SKM-1 (cell line): ENCODE data around the gene ZDHHC14.
A peak's percentile ranks its signal among the peaks of the same experiment; 100 is the strongest.
"Not testable (repeated sequence)": the region's sequence is repeated elsewhere in the genome, so short reads cannot be mapped to it uniquely, and the experiment has no call there.

ENCODE experiments used
- DNase-seq: peaks from one replicate; lab custom pipeline; 2025; ENCODE audit not compliant: unreplicated experiment; lab: John Stamatoyannopoulos, UW

Gene ZDHHC14

DNA sequence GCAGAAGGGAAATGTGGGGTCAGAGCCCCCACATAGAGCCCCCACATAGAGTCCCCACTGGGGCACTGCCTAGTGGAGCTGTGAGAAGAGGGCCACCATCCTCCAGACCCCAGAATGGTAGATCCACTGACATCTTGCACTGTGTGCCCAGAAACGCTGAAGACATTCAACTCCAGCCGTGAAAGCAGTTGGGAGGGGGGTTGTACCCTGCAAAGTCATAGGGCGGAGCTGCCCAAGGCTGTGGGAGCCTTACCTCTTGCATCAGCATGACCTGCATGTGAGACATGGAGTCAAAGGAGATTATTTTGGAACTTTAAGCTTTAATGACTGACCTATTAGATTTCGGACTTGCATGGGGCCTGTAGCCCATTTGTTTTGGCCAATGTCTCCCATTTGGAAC lies 209.7 kb downstream of the ZDHHC14 start:
- not testable (repeated sequence) for DNase-seq

GRCh38 chr6:157592541-157592940 lies 211.6 kb downstream of the ZDHHC14 start:
- no peak for DNase-seq

DNA sequence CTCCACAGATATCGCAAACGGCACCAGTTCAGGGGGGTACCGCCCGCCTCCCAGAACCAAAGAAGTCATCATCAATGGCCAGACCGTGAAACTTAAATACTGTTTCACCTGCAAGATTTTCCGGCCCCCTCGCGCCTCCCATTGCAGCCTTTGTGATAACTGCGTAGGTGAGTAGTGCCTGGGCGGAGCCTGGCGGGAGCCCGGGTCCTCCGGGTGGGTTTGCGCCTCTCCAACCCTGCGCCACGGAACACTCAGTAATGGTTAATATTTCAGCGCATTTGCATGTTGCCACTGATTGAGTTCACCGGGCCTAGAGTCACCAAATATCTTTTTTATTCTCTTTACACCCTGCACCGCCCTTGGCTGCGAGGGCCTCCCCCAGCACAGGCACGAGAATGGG lies 212.0 kb downstream of the ZDHHC14 start:
- DNase-seq = no peak

DNA sequence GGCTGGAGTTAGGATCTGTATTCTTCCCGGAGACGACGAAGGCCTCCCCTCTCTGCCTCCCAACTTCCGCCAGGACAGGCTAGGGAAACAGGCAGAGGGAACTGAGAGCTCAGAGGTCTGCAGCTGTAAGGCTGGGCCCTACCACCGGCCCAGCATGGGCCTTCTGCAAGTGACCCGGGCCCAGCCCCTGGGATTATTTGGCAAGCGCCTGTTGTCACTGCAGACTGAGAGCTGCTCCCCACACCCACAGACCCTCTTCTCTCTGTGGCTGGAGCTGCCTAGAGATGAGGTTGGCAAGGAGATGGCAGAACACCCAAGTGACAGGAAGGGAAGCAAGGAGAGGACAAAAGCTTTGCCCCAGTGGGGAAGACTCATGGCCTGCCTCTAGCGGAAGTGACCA lies 212.6 kb downstream of the ZDHHC14 start:
- no peak for DNase-seq

GRCh38 chr6:157594292-157594691 lies 213.3 kb downstream of the ZDHHC14 start:
- no peak for DNase-seq

GRCh38 chr6:157595768-157596167 lies 214.8 kb downstream of the ZDHHC14 start:
- DNase-seq = no peak

- DNase-seq = no peak
Measured at GRCh38 chr6:157596461-157596860, 215.5 kb downstream of the ZDHHC14 start.

- no peak for DNase-seq
Measured at GRCh38 chr6:157596886-157597285, 215.9 kb downstream of the ZDHHC14 start.

DNA sequence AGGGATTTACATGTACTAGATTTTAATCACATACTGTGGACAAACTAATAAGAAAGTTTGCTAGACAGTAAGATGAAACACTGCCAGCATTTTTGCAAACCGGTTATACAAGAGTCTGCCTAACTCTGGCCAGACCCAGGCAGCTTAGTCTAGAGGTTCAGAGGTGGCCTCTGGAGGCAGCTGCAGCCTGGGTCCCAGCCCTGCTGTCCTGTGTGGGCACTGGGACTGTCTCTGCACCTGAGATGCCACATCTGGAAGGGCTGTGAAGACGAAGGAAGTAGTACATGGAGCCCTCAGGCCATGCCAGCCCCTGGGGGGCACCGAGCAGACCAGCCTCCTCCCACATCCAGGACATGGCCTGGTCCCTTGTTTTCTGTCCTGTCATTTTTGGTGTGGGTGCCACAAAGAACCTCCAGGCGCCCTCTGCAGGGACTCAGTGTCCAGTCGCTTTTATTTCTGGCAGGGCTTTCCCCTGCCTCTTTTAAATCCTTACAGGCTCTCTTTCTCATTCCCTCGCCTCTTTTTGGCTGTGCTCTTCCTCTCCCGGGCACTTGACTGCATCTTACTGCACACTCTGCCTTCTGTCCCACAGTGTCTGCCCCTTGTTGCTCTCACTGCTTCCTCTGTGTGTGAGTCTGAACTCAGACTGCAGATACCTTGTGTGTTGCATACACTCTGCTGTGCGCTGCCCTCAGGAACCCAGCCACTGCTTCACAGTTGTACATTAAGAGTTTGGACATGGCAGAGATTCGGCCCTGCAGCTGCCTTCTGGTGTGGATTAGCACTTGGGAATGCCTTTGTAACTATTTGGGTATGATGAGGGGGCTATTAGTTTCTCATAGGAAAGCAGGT lies 216.7 kb downstream of the ZDHHC14 start:
- DNase-seq = peak; percentile 18

DNA sequence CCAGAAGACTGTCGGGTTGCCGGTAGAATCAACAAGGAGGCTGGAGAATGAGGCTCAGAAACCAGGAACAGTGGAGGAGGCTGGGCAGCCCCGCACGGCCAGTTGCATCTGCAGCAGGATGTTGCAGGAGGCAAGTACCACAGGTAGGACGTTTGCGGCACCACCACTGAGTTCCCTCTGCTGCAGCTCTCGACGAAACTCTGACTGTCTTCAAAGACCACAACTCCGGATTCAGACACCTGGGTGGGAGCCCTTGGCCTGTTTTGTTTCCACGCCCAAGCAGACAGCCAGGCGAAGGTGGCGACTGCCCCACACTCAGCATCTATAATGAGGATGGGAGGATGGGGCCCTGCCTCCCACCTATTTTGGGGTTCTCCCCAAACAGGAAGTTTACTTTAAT lies 218.2 kb downstream of the ZDHHC14 start:
- DNase-seq = no peak

GRCh38 chr6:157600807-157601206 lies 219.8 kb downstream of the ZDHHC14 start:
- DNase-seq = no peak

- DNase-seq = no peak
Measured at GRCh38 chr6:157602521-157603295, 221.7 kb downstream of the ZDHHC14 start.

DNA sequence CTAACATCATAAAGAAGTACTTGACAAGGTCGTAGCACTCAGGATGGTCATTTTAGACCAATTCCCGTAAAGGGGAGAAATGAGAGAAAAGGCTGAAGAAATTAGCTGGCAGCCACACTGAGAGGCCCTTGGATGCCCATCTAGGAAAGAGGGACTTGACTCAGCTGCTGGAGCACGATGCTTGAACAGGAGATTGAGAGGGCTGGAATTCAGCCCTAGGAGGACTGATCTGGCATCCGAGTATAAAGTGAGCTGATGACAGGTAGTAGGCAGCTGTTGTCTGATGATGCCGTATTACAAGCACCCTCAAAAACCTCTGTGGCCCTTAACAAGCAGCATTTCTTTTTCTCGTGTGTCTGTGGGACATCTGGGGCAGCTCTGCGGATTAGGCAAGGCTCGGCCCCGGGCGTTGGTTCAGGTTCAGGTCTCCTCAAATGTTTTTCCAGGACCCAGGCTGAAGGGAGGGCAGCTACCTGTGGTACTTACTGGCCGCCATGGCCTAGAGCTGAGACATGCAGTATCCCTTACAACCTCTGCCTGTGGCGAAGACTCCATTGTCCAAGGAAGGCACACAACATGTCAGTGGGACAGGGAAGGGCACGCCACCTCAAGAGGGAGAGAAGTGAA lies 222.4 kb downstream of the ZDHHC14 start:
- DNase-seq = no peak

- DNase-seq = no peak
Measured at GRCh38 chr6:157603971-157604370, 223.0 kb downstream of the ZDHHC14 start.

GRCh38 chr6:157604816-157605215 lies 223.8 kb downstream of the ZDHHC14 start:
- DNase-seq = no peak

- DNase-seq = no peak
Measured at GRCh38 chr6:157605484-157605883, 224.5 kb downstream of the ZDHHC14 start.

- DNase-seq = no peak
Measured at GRCh38 chr6:157606516-157606915, 225.5 kb downstream of the ZDHHC14 start.

DNA sequence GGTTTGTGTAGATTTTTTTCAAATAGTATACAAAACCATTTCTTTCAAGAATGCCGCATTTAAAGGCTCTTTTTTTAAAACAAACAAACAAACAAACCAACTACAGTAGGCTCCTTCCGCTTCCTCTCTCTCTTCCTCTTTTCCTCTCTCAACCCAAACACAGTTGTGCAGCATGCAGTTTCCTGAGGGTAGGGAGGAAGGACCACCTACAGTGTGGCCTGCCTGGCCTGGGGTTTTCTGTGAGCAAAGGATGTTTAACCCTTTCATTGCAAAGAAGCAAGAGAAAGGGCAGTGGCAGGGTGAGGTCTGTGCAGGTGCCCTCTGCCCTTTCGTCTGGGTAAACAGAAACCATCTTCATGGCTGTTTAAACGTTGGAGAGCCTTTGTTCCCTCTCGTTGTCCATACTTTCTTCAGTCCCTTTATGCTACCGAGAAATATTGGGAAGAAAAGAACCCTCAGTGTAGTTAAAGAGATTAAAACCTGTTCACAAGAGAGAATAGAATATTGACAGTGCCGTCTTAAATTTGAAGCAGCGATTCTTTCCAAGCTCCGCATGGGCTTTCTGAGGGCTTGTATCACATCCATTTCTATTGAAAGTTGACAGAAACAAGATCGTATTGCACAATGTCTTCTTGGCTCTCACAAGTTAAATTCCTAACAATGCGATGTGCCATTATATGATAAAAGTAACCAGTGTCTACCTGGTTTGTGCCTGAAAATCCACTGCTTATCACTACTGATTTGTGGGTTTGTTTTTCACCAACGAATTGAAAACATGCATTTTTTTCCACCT lies 226.5 kb downstream of the ZDHHC14 start:
- no peak for DNase-seq

DNA sequence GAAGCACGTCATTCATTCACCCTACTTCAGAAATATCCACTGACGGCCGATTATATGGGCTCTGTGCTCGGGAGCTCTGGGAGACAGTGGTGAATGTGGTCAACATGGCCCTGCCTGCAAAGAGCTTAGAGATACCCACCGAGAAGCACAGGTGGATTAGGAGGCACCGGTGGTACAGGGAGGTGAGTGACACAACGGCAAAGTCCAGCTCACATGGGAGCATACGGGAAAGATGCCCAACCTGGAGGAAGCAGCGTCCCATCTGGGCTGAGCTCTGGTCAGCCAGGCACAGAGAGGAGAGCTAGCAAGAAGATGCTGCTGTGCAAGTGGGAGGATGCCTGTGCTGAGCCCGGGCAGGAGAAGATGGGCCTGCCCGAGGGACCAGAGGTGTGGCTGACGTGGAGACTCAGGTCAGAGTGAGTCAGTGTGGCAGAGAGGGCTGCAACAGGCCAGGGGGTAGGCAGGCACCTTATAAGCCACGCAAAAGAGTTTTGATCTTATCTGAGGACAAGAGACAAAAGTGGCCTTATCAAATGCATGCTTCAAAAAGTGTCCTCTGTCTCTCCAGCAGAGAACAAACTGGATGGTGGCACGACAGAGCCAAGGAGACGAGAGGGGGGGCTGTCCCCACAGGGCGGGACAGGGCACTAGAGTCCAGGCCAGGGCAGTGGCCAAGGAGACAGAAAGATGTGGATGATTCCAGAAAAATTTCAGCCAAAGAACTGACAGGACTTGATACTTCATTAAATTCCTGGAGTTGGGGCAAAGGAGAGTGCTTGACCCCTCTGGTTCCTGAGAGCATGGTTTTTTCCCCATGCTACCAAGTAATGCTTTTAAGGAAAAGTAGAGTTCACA lies 227.5 kb downstream of the ZDHHC14 start:
- no peak for DNase-seq

DNA sequence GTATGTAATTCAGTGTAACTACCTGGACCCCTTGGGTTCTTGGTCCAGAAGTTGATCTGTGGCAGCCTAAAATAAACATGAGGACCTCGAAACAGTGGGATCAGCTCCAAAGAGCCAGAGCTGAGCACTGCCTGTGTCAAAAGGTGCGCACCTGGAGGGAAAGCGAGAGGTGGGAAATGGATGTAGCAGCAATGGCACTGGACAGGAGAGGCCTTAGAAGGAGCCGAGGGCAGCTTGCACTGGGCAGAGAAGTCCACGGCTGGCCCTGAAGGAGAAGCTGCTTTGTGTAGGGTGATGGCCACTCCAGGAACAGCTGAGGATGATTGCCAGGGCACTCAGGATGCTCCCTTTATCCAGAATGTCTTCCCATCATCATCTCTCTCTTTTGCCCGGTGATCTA lies 228.1 kb downstream of the ZDHHC14 start:
- DNase-seq = no peak
